Natural killer cell (primary cell): Measurements from ENCODE around the gene RFX1. TPM values are rescaled to one million over a fixed set of nuclear protein-coding genes. Genes with fewer than 3 reads are reported as not detected.
"Not testable (repeated sequence)": the region's sequence is repeated elsewhere in the genome, so short reads cannot be mapped to it uniquely, and the experiment has no call there.

Experiments used
- ATAC-seq, 3 donors: fragments of 150-1000 bp in 2 of 3; fragments of 200-7000 bp in 1 of 3; cut with Tn5 transposase; 1 replicate in 1 of 3; 2 replicates in 2 of 3; pipeline ENCODE4 v1.10.0; 2021; ENCODE audit warnings: mild to moderate bottlenecking in 2 of 3, moderate library complexity in 2 of 3
- DNase-seq, 2 donors: peaks; one replicate each; pipeline versions ENCODE4 v3.0.0 to v3.0.0-alpha.2; 2013 to 2021; ENCODE audit warnings: mixed read lengths in 1 of 2
- H3K27ac ChIP-seq: one replicate; pipeline ENCODE4 v1.5.1; 2013; ENCODE audit warnings: mild to moderate bottlenecking, low read length
- H3K27me3 ChIP-seq: one replicate; pipeline ENCODE4 v1.6.1; 2013; ENCODE audit warnings: low read length; ENCODE audit not compliant: control insufficient read depth, insufficient read depth
- H3K36me3 ChIP-seq: one replicate; pipeline ENCODE4 v1.6.1; 2013; ENCODE audit warnings: low read length; ENCODE audit not compliant: control insufficient read depth, insufficient read depth
- H3K4me1 ChIP-seq: one replicate; pipeline ENCODE4 v1.6.1; 2013; ENCODE audit warnings: low read length; ENCODE audit not compliant: control insufficient read depth, insufficient read depth
- H3K4me3 ChIP-seq: one replicate; pipeline ENCODE4 v1.5.1; 2013; ENCODE audit warnings: low read length
- H3K9me3 ChIP-seq: one replicate; pipeline ENCODE4 v1.6.1; 2013; ENCODE audit warnings: low read length; ENCODE audit not compliant: control insufficient read depth, insufficient read depth
- H3K27ac Mint-ChIP-seq, 2 donors: one replicate each; pipeline ENCODE4 v1.8.0; 2022; ENCODE audit warnings: mild to moderate bottlenecking in 2 of 2, mixed read lengths in 2 of 2, moderate library complexity in 1 of 2
- H3K27me3 Mint-ChIP-seq, 2 donors: one replicate each; pipeline ENCODE4 v1.8.0; 2022; ENCODE audit warnings: low read depth in 2 of 2, mixed read lengths in 2 of 2
- H3K36me3 Mint-ChIP-seq: one replicate; pipeline ENCODE4 v1.8.0; 2022; ENCODE audit warnings: mixed read lengths
- H3K4me1 Mint-ChIP-seq, 2 donors: one replicate each; pipeline ENCODE4 v1.8.0; 2022; ENCODE audit warnings: mixed read lengths in 2 of 2
- H3K4me3 Mint-ChIP-seq: one replicate; pipeline ENCODE4 v1.8.0; 2022; ENCODE audit warnings: mild to moderate bottlenecking, moderate library complexity, mixed read lengths
- H3K9me3 Mint-ChIP-seq, 2 donors: one replicate each; pipeline ENCODE4 v1.8.0; 2022; ENCODE audit warnings: mixed read lengths in 2 of 2
- CTCF ChIP-seq: fragments of 200-600 bp; IDR thresholded peaks from one replicate; pipeline ENCODE4 v1.8.0; 2022; ENCODE audit warnings: antibody characterized with exemption
- WGBS: methylation state at CpG from one replicate; pipeline ENCODE4 v1.1.7; 2013; ENCODE audit warnings: missing lambda C conversion rate; ENCODE audit not compliant: insufficient coverage; 5-methylcytosine and 5-hydroxymethylcytosine counted together
- intact Hi-C: fragments of 100-400 bp; cut with micrococcal nuclease; formaldehyde crosslinking; loops from one replicate; pipeline ENCODE4 v1.14.2; 2022
- total RNA-seq, 4 donors: library from RNA; stranded (reverse); fragments of 120-200 nt in 1 of 4; gene quantifications; one replicate each; pipeline versions ENCODE4 v1.2.3 to v1.2.4, GENCODE V29; 2013 to 2022

Gene RFX1
- total RNA-seq, 3 donors from 2014 or later (not counting 1 experiment from before 2014, with no cell fraction given): 26.0 to 31.8 (median 30.5) TPM

GRCh38 chr19:13969897-13970296 lies 36.2 kb downstream of the RFX1 start:
- Histone ChIP-seq H3K27ac (no peak overlapping the region), H3K9me3 (no peaks in the 10 kb centered on the region), H3K27me3 (no peaks in the 10 kb centered on the region), H3K4me3 (no peak overlapping the region), H3K4me1 (no peaks in the 10 kb centered on the region), H3K36me3 (peaks cover 47% of the 10 kb centered on the region)
- 97% methylated on average over 18 of the region's 18 CpGs for WGBS
- ATAC-seq: no peak
- no peaks in the 10 kb centered on the region for H3K36me3 Mint-ChIP-seq
- intact Hi-C loops: no loop called here
- no peaks in the 10 kb centered on the region for H3K9me3 Mint-ChIP-seq
- H3K27me3 Mint-ChIP-seq: no peaks in the 10 kb centered on the region
- DNase-seq: no peak
- H3K4me1 Mint-ChIP-seq: peaks cover 0 to 5% of the 10 kb centered on the region in 2 donors
- H3K4me3 Mint-ChIP-seq: no peak overlapping the region
- no peak for TF ChIP-seq CTCF
- no peak overlapping the region for H3K27ac Mint-ChIP-seq

- Mint-ChIP-seq H3K4me3 (no peak overlapping the region), H3K27ac (no peak overlapping the region), H3K9me3 (no peaks in the 10 kb centered on the region), H3K27me3 (no peaks in the 10 kb centered on the region), H3K36me3 (no peaks in the 10 kb centered on the region), H3K4me1 (peaks cover 0 to 1% of the 10 kb centered on the region in 2 donors)
- ATAC-seq (no peak), DNase-seq (no peak)
- no peaks in the 10 kb centered on the region for H3K4me1 ChIP-seq
- peaks cover 49% of the 10 kb centered on the region for H3K36me3 ChIP-seq
- 98% methylated on average over 18 of the region's 18 CpGs for WGBS
- intact Hi-C loops: no loop called here
- H3K4me3 ChIP-seq: no peak overlapping the region
- no peak overlapping the region for H3K27ac ChIP-seq
- no peaks in the 10 kb centered on the region for H3K9me3 ChIP-seq
- TF ChIP-seq CTCF: no peak
- H3K27me3 ChIP-seq: no peaks in the 10 kb centered on the region
Measured at GRCh38 chr19:13968999-13969398, 37.1 kb downstream of the RFX1 start.

- no peaks in the 10 kb centered on the region for H3K9me3 ChIP-seq
- ATAC-seq (no peak), DNase-seq (no peak)
- H3K4me1 ChIP-seq: no peaks in the 10 kb centered on the region
- no peak overlapping the region for H3K27ac ChIP-seq
- no peaks in the 10 kb centered on the region for H3K36me3 Mint-ChIP-seq
- TF ChIP-seq CTCF: no peak
- 96% methylated on average over 22 of the region's 22 CpGs for WGBS
- no peaks in the 10 kb centered on the region for H3K9me3 Mint-ChIP-seq
- H3K36me3 ChIP-seq: peaks cover 49% of the 10 kb centered on the region
- no peaks in the 10 kb centered on the region for H3K27me3 ChIP-seq
- H3K4me1 Mint-ChIP-seq: no peaks in the 10 kb centered on the region
- no peak overlapping the region for H3K4me3 Mint-ChIP-seq
- intact Hi-C loops: no loop called here
- H3K27ac Mint-ChIP-seq: no peak overlapping the region
- H3K4me3 ChIP-seq: no peak overlapping the region
- no peaks in the 10 kb centered on the region for H3K27me3 Mint-ChIP-seq
Measured at GRCh38 chr19:13968383-13968935, 37.7 kb downstream of the RFX1 start.

GRCh38 chr19:13967206-13967605 lies 38.9 kb downstream of the RFX1 start:
- H3K27me3 ChIP-seq, H3K27ac ChIP-seq, H3K4me3 Mint-ChIP-seq, H3K9me3 ChIP-seq, H3K4me3 ChIP-seq, H3K27me3 Mint-ChIP-seq, intact Hi-C loops, H3K9me3 Mint-ChIP-seq, H3K36me3 Mint-ChIP-seq, DNase-seq, H3K4me1 ChIP-seq, ATAC-seq, H3K4me1 Mint-ChIP-seq, H3K27ac Mint-ChIP-seq: not testable (repeated sequence)
- H3K36me3 ChIP-seq: peaks cover 42% of the 10 kb centered on the region
- 97% methylated on average over 8 of the region's 8 CpGs for WGBS
